A549 (cell line): ENCODE data around the gene RPTOR. TPM values are rescaled to one million over a fixed set of nuclear protein-coding genes. Genes with fewer than 3 reads are reported as not detected.
A peak's percentile ranks its signal among the peaks of the same experiment; 100 is the strongest.

ENCODE experiments used
- ATAC-seq, 2 experiments: fragments of 200-7000 bp in 1 of 2; fragments of >200 bp in 1 of 2; cut with Nextera tagmentation in 1 of 2; cut with Tn5 transposase in 1 of 2; 3 replicates each; pipeline versions ENCODE4 v1.8.0 to v1.9.1; 2018 to 2020; ENCODE audit warnings: mild to moderate bottlenecking in 1 of 2, moderate library complexity in 1 of 2
- CTCF ChIA-PET: fragments of 300-600 bp; sonication (Branson Sonifier 250); formaldehyde crosslinking; extraction: SDS; loops from one replicate; lab custom pipeline; 2021; ENCODE audit warnings: antibody characterized with exemption, inconsistent platforms; lab: Yijun Ruan, JAX
- POLR2A ChIA-PET: fragments of 350-600 bp; formaldehyde crosslinking; extraction: SDS; loops from one replicate; lab custom pipeline; 2021; ENCODE audit warnings: antibody characterized with exemption, inconsistent platforms; lab: Yijun Ruan, JAX
- DNase-seq, 2 experiments: peaks; one replicate each; pipeline versions ENCODE4 v3.0.0 to v3.0.0-alpha.2; 2011 to 2016; ENCODE audit warnings: low read depth in 1 of 2, low spot score in 1 of 2
- FAIRE-seq: peaks from 2 replicates; lab custom pipeline; 2011; peaks lifted over from hg19 to GRCh38; lab: Jason Lieb, UNC
- H3K27ac ChIP-seq, 2 experiments: fragments of >200 bp; sonication (Bioruptor Twin); formaldehyde crosslinking; 3 replicates each; pipeline ENCODE4 v1.5.1; 2016 to 2017
- H3K4me1 ChIP-seq: fragments of >200 bp; sonication (Bioruptor Twin); formaldehyde crosslinking; 3 replicates; pipeline ENCODE4 v1.6.1; 2016
- H3K4me2 ChIP-seq: fragments of >200 bp; sonication (Bioruptor Twin); formaldehyde crosslinking; 3 replicates; pipeline ENCODE4 v1.6.1; 2016
- H3K4me3 ChIP-seq: fragments of >200 bp; sonication (Bioruptor Twin); formaldehyde crosslinking; 3 replicates; pipeline ENCODE4 v1.5.1; 2016
- H3K9me3 ChIP-seq: fragments of >200 bp; sonication (Bioruptor Twin); formaldehyde crosslinking; 3 replicates; pipeline ENCODE4 v1.6.1; 2016
- BHLHE40 ChIP-seq: IDR thresholded peaks from 2 replicates; pipeline ENCODE4 v1.6.1; 2012; ENCODE audit warnings: low read depth, low read length, inconsistent platforms
- CEBPB ChIP-seq, 2 experiments: fragments of >200 bp in 1 of 2; sonication (Bioruptor Twin) in 1 of 2; formaldehyde crosslinking in 1 of 2; IDR thresholded peaks; 2 replicates each; pipeline ENCODE4 v1.6.1; 2012 to 2016
- CHD4 ChIP-seq: fragments of 200-600 bp; sonication (generic); IDR thresholded peaks from 2 replicates; pipeline ENCODE4 v1.6.1; 2016; ENCODE audit warnings: antibody characterized with exemption, mild to moderate bottlenecking, borderline replicate concordance
- FOSB ChIP-seq: fragments of 250-450 bp; sonication (Bioruptor Pico); IDR thresholded peaks from 2 replicates; pipeline ENCODE4 v1.5.0; 2020; ENCODE audit warnings: mild to moderate bottlenecking, moderate library complexity
- HDAC2 ChIP-seq: fragments of 200-600 bp; sonication (generic); IDR thresholded peaks from 2 replicates; pipeline ENCODE4 v1.6.1; 2016
- HOXB5 ChIP-seq: fragments of 250-450 bp; sonication (Bioruptor Pico); IDR thresholded peaks from 2 replicates; pipeline ENCODE4 v1.5.0; 2020; ENCODE audit warnings: mild to moderate bottlenecking, moderate library complexity
- JUNB ChIP-seq: fragments of >200 bp; sonication (Bioruptor Twin); formaldehyde crosslinking; IDR thresholded peaks from 2 replicates; pipeline ENCODE4 v1.6.1; 2016
- KDM5A ChIP-seq: fragments of 200-600 bp; sonication (generic); IDR thresholded peaks from 2 replicates; pipeline ENCODE4 v1.6.1; 2016; ENCODE audit warnings: antibody characterized with exemption, mild to moderate bottlenecking
- MAFK ChIP-seq: fragments of 450-650 bp; IDR thresholded peaks from 2 replicates; pipeline ENCODE4 v1.6.1; 2014; ENCODE audit not compliant: partially characterized antibody
- NR3C1 ChIP-seq: fragments of >200 bp; sonication (Bioruptor Twin); formaldehyde crosslinking; IDR thresholded peaks from 3 replicates; pipeline ENCODE4 v1.6.1; 2017
- PHF8 ChIP-seq: fragments of 200-600 bp; sonication (generic); IDR thresholded peaks from 2 replicates; pipeline ENCODE4 v1.6.1; 2016; ENCODE audit warnings: low read depth, mild to moderate bottlenecking, antibody characterized with exemption, moderate library complexity, borderline replicate concordance
- POLR2AphosphoS2 ChIP-seq: conservative IDR thresholded peaks from 2 replicates; pipeline ENCODE4 v1.6.1; 2012; ENCODE audit warnings: low read length, improper control_type of control experiment, inconsistent platforms
- RAD21 ChIP-seq, 2 experiments: fragments of >200 bp in 1 of 2; sonication (Bioruptor Twin) in 1 of 2; formaldehyde crosslinking in 1 of 2; IDR thresholded peaks in 1 of 2; conservative IDR thresholded peaks in 1 of 2; 2 replicates in 1 of 2; 3 replicates in 1 of 2; pipeline ENCODE4 v1.6.1; 2012 to 2018; ENCODE audit warnings: inconsistent platforms in 1 of 2
- RCOR1 ChIP-seq: fragments of 150-350 bp; IDR thresholded peaks from 2 replicates; pipeline ENCODE4 v1.6.1; 2014; ENCODE audit warnings: antibody characterized with exemption, low read length, low read depth
- RNF2 ChIP-seq: fragments of 200-600 bp; sonication (generic); IDR thresholded peaks from 2 replicates; pipeline ENCODE4 v1.6.1; 2016; ENCODE audit warnings: low read depth, mild to moderate bottlenecking, antibody characterized with exemption, moderate library complexity, borderline replicate concordance
- TFCP2L1 ChIP-seq: fragments of 250-450 bp; sonication (Bioruptor Pico); IDR thresholded peaks from 2 replicates; pipeline ENCODE4 v1.5.0; 2021; ENCODE audit warnings: mild to moderate bottlenecking
- TP53 ChIP-seq: fragments of 250-450 bp; sonication (Bioruptor Pico); IDR thresholded peaks from 2 replicates; pipeline ENCODE4 v1.5.0; 2021; ENCODE audit warnings: mild to moderate bottlenecking, moderate library complexity
- WGBS: methylation state at CpG from one replicate; pipeline ENCODE4 v1.1.6; 2017; ENCODE audit errors: missing lambda C conversion rate; 5-methylcytosine and 5-hydroxymethylcytosine counted together
- polyA plus RNA-seq, 4 experiments: library from polyadenylated mRNA; depleted of rRNA in 3 of 4; stranded (reverse); fragments of >200 nt; fragmentation: RNase III in 1 of 4; extraction: RNeasy Plus Mini Kit Qiagen cat#74134 plus additional on column Dnase treatment in 1 of 4; gene quantifications; 2 replicates in 3 of 4; 3 replicates in 1 of 4; pipeline ENCODE4 v1.2.3, GENCODE V29; 2011 to 2017
- TF ChIP-seq, protein P1 (sequence below): fragments of >200 bp; sonication (Bioruptor Twin); formaldehyde crosslinking; IDR thresholded peaks from 3 replicates; pipeline ENCODE4 v1.5.1; 2016
- TF ChIP-seq, protein P2 (sequence below): fragments of >200 bp; sonication (Bioruptor Twin); formaldehyde crosslinking; IDR thresholded peaks from 3 replicates; pipeline ENCODE4 v1.6.1; 2016
- TF ChIP-seq, protein P3 (sequence below): IDR thresholded peaks from 2 replicates; pipeline ENCODE4 v1.6.1; 2012; ENCODE audit warnings: low read depth, borderline replicate concordance

Gene RPTOR
- polyA plus RNA-seq, 2 of the 4 experiments (the other 2 are of a cell fraction), result 10.8 to 27.1 TPM

DNA sequence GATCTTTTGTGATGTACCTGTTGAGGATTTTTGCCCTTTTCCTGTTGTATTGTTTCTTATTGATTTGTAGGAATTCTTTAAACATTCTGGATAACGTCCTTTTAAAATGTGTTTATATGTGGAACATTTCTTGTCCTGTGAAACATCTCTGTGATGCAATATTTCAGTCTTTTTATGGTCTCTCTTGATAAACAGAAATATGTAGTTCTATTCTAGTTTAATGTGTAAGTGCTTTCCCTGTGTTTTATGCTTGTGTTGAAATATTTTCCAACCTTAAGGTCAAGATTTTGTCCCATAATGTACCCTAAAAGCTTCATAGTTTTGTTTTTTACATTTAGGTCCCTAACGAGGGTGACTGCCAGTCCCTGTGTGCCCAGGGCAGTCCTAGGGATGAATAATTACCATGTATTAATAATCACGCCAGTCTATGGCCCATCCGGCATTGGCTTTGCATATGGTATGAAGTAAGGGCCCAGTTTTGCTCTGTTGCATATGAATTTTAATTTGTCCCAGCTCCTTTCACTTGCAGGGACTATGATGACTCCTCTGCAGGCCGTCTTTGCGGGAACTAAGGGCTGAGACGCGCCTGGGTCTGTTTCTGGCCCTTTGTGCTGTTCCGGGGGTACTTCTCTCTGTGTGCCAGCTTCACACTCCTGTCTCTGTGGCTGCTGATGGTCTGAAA, 44.2 kb downstream of the RPTOR start:
- no peak overlapping the region for H3K27ac ChIP-seq
- 91% methylated on average over 9 of the region's 9 CpGs for WGBS
- no peak for DNase-seq
- POLR2A ChIA-PET, result no interaction called here
- CTCF ChIA-PET, result interaction anchor here (1.5 kb wide), 1 partner anchor 13 kb away, joined by 6 read pairs; no protein-coding TSS in a partner anchor
- H3K9me3 ChIP-seq, result no peaks in the 10 kb centered on the region
- ATAC-seq, result no peak
- no peak for TF ChIP-seq POLR2AphosphoS2
- TF ChIP-seq RAD21 (conservative IDR thresholded peaks at IDR 0.05 in 1 of 2, IDR thresholded peaks at IDR 0.05 in 1 of 2), result no peak
- no peak for TF ChIP-seq RNF2
- H3K4me1 ChIP-seq, result no peaks in the 10 kb centered on the region
- peak; percentile 84 for FAIRE-seq
- no peak overlapping the region for H3K4me2 ChIP-seq
- no peak overlapping the region for H3K4me3 ChIP-seq

DNA sequence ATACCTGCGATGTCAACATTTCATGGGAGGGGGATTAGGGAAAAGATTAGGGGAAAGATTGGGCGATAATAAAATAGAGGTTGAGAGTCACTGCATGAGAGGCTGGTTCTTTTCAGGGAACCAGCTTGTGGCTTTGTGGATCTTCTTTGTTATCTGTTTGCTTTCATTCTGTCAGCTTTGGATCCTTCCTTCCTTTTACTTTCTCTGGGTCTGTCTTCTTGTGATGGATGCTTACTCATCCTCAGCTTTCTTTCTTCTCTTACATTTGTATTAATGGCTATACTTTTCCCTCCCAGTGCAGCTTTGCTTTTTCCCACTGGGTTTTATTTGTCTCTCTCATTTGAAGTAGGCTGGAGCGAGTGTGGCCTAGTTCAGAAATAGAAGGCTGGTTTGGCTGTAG, 47.1 kb downstream of the RPTOR start:
- 89% methylated on average over 3 of the region's 3 CpGs for WGBS
- POLR2A ChIA-PET, result no interaction called here
- DNase-seq, result no peak
- TF ChIP-seq TP53 (no peak), CEBPB (IDR thresholded peaks at IDR 0.05) (no peak), KDM5A (no peak), HOXB5 (CRISPR knock-in tag) (no peak), RAD21 (conservative IDR thresholded peaks at IDR 0.05 in 1 of 2, IDR thresholded peaks at IDR 0.05 in 1 of 2) (no peak), CHD4 (no peak), PHF8 (no peak), RCOR1 (no peak), FOSB (no peak)
- TF ChIP-seq, all 56 proteins: peak for 0
- Histone ChIP-seq H3K27ac (0 out of 6 replicates have a peak overlapping the region, but pooled peaks of 1 of the 2 experiments have one; percentile 6), H3K9me3 (no peaks in the 10 kb centered on the region), H3K4me3 (no peak overlapping the region), H3K4me1 (peaks cover 9% of the 10 kb centered on the region; the same call in 2 of the 3 replicates), H3K4me2 (no peak overlapping the region)
- FAIRE-seq (no peak), ATAC-seq (no peak)
- CTCF ChIA-PET, result interaction anchor here (1.2 to 1.5 kb wide), 2 partner anchors 16 to 165 kb away, joined by 3 read pairs; no protein-coding TSS in a partner anchor

DNA sequence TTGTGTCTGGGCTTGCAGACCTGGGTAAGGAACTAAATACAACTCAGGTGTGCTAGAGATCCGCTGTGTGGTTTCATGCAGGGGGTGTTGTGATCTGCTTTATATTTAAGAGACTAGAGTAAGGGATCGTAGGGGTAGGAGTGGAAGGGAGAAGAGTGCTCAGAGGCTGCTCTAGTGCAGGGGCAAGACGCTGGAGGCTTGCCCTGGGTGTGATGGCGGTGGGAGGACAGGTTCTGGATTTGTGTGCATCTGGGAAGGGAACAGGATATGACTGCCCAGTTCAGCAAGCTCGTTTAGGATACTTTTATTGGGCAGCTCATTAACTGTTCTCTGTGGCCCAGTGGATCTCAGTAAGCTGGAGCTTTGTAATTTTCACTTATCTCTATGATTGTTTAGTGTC, 47.6 kb downstream of the RPTOR start:
- 0 out of 6 replicates have a peak overlapping the region, but pooled peaks of 1 of the 2 experiments have one; percentile 6 for H3K27ac ChIP-seq
- DNase-seq, result no peak
- peaks cover 14% of the 10 kb centered on the region; the same call in 2 of the 3 replicates for H3K4me1 ChIP-seq
- TF ChIP-seq MAFK, result no peak
- TF ChIP-seq HDAC2, result no peak
- TF ChIP-seq, protein P1, sequence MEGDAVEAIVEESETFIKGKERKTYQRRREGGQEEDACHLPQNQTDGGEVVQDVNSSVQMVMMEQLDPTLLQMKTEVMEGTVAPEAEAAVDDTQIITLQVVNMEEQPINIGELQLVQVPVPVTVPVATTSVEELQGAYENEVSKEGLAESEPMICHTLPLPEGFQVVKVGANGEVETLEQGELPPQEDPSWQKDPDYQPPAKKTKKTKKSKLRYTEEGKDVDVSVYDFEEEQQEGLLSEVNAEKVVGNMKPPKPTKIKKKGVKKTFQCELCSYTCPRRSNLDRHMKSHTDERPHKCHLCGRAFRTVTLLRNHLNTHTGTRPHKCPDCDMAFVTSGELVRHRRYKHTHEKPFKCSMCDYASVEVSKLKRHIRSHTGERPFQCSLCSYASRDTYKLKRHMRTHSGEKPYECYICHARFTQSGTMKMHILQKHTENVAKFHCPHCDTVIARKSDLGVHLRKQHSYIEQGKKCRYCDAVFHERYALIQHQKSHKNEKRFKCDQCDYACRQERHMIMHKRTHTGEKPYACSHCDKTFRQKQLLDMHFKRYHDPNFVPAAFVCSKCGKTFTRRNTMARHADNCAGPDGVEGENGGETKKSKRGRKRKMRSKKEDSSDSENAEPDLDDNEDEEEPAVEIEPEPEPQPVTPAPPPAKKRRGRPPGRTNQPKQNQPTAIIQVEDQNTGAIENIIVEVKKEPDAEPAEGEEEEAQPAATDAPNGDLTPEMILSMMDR, result no peak
- no peak for TF ChIP-seq JUNB
- TF ChIP-seq RCOR1, result no peak
- TF ChIP-seq TFCP2L1 (CRISPR knock-in tag), result no peak
- TF ChIP-seq NR3C1, result no peak
- no peak for TF ChIP-seq BHLHE40
- no peak for TF ChIP-seq POLR2AphosphoS2
- TF ChIP-seq, protein P2, sequence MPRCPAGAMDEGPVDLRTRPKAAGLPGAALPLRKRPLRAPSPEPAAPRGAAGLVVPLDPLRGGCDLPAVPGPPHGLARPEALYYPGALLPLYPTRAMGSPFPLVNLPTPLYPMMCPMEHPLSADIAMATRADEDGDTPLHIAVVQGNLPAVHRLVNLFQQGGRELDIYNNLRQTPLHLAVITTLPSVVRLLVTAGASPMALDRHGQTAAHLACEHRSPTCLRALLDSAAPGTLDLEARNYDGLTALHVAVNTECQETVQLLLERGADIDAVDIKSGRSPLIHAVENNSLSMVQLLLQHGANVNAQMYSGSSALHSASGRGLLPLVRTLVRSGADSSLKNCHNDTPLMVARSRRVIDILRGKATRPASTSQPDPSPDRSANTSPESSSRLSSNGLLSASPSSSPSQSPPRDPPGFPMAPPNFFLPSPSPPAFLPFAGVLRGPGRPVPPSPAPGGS, result no peak
- TF ChIP-seq, protein P3, sequence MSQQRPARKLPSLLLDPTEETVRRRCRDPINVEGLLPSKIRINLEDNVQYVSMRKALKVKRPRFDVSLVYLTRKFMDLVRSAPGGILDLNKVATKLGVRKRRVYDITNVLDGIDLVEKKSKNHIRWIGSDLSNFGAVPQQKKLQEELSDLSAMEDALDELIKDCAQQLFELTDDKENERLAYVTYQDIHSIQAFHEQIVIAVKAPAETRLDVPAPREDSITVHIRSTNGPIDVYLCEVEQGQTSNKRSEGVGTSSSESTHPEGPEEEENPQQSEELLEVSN, result no peak
- no peak for TF ChIP-seq PHF8
- no peak overlapping the region for H3K4me3 ChIP-seq
- FAIRE-seq, result no peak
- POLR2A ChIA-PET, result no interaction called here
- H3K9me3 ChIP-seq, result no peaks in the 10 kb centered on the region
- CTCF ChIA-PET, result interaction anchor here (1.2 to 1.5 kb wide), 2 partner anchors 17 to 165 kb away, joined by 3 read pairs; no protein-coding TSS in a partner anchor
- ATAC-seq, result no peak
- no peak overlapping the region for H3K4me2 ChIP-seq
- WGBS, result 66% methylated on average over 5 of the region's 5 CpGs
